Measurements from ENCODE around the gene FAM193B. TPM values are rescaled to one million over a fixed set of nuclear protein-coding genes. Genes with fewer than 3 reads are reported as not detected.

Gene FAM193B
- total RNA-seq, 4 donors from 2014 or later, result 57.0 to 128 (median 69.7) TPM

DNA sequence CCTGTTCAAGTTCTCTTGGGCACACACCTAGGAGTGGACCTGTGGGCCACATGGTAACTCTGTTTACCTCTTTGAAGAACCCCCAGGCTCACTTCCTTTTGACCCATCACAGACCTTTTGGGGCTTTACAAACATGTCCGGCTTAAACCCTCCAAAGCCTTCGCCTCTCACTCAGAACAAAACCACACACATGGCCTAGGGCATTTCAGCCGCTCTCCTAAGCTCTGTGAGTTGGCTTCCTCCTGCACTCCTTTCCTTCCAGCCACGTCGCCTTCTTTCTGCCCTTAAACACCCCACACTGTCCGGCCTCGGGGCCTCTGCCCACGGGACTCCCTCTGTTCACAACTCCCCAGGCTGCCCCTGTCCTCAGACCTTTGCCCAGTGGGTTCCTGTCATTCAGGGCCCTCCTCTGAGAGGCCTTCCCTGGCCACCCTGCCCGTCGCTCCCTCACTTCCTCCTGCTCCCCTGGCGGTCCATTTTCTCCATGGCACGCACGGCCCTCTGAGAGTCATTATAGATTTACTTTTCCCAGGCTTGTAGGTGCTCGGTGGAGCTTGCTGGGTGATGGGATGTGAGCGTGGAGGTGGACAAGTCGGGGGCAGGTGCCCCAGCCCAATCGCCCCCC lies 46.7 kb downstream of the FAM193B start:
- no peak overlapping the region for H3K4me3 ChIP-seq (ENCODE audit: low read depth, poor library complexity, severe bottlenecking)
- no peak for DNase-seq (ENCODE audit: low spot score in 2 of 2)
- no peak for TF ChIP-seq POLR2A (IDR thresholded peaks at IDR 0.05)
- TF ChIP-seq, protein P1, sequence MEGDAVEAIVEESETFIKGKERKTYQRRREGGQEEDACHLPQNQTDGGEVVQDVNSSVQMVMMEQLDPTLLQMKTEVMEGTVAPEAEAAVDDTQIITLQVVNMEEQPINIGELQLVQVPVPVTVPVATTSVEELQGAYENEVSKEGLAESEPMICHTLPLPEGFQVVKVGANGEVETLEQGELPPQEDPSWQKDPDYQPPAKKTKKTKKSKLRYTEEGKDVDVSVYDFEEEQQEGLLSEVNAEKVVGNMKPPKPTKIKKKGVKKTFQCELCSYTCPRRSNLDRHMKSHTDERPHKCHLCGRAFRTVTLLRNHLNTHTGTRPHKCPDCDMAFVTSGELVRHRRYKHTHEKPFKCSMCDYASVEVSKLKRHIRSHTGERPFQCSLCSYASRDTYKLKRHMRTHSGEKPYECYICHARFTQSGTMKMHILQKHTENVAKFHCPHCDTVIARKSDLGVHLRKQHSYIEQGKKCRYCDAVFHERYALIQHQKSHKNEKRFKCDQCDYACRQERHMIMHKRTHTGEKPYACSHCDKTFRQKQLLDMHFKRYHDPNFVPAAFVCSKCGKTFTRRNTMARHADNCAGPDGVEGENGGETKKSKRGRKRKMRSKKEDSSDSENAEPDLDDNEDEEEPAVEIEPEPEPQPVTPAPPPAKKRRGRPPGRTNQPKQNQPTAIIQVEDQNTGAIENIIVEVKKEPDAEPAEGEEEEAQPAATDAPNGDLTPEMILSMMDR (IDR thresholded peaks at IDR 0.05), result no peak
- intact Hi-C loops (cut with DNase I; ENCODE audit: low total_unique reads), result no loop called here
- WGBS, 2 donors, result 76 to 80% methylated on average over 17 of the region's 17 CpGs

DNA sequence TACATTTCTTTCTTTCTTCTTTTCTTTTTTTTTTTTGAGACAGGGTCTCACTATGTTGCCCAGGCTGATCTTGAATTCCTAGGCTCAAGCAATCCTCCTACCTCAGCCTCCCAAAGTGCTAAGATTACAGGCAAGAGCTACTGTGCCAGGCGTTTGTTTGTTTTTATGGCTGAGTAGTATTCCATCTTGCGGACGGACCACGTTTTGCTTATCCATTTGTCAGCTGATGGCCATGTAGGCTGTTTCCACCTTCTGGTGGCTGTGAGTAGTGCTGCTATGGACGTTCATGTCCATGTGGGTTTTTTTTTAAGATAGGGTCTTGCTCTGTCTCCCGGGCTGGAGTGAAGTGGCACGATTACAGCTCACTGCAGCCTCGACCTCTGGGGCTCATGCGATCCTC lies 47.2 kb downstream of the FAM193B start:
- no peak for DNase-seq (ENCODE audit: low spot score in 2 of 2)
- H3K4me3 ChIP-seq (ENCODE audit: low read depth, poor library complexity, severe bottlenecking), result no peak overlapping the region
- no peak for TF ChIP-seq POLR2A (IDR thresholded peaks at IDR 0.05)
- TF ChIP-seq, protein P1 (IDR thresholded peaks at IDR 0.05), result no peak
- WGBS, 2 donors, result 81% methylated on average over 9 of the region's 9 CpGs
- intact Hi-C loops (cut with DNase I; ENCODE audit: low total_unique reads), result no loop called here

DNA sequence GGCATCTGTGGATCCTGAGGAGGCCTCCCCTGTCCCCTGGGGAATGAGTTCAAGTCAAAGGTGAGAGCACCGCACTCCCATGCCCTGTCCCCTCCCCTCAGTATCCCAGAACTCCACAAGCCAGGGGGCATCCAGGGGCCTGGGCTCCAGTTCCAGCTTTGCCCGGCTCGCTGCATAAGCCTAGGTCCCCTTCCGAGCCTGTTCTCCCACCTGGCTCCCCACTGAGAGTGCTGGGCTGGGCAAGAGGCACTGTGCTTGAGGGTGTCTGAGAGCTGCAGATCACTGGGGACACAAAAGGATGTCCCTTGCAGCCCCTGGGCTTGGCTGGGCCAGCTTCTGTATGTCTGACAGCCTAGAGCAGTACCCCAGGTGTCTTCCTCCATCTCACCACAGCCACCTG lies 49.3 kb downstream of the FAM193B start:
- no peak overlapping the region for H3K4me3 ChIP-seq (ENCODE audit: low read depth, poor library complexity, severe bottlenecking)
- DNase-seq (ENCODE audit: low spot score in 2 of 2), result no peak
- TF ChIP-seq, protein P1 (IDR thresholded peaks at IDR 0.05), result no peak
- no peak for TF ChIP-seq POLR2A (IDR thresholded peaks at IDR 0.05)
- WGBS, 2 donors, result 92 to 100% methylated on average over 3 to 4 of the region's 4 CpGs
- intact Hi-C loops (cut with DNase I; ENCODE audit: low total_unique reads), result no loop called here

DNA sequence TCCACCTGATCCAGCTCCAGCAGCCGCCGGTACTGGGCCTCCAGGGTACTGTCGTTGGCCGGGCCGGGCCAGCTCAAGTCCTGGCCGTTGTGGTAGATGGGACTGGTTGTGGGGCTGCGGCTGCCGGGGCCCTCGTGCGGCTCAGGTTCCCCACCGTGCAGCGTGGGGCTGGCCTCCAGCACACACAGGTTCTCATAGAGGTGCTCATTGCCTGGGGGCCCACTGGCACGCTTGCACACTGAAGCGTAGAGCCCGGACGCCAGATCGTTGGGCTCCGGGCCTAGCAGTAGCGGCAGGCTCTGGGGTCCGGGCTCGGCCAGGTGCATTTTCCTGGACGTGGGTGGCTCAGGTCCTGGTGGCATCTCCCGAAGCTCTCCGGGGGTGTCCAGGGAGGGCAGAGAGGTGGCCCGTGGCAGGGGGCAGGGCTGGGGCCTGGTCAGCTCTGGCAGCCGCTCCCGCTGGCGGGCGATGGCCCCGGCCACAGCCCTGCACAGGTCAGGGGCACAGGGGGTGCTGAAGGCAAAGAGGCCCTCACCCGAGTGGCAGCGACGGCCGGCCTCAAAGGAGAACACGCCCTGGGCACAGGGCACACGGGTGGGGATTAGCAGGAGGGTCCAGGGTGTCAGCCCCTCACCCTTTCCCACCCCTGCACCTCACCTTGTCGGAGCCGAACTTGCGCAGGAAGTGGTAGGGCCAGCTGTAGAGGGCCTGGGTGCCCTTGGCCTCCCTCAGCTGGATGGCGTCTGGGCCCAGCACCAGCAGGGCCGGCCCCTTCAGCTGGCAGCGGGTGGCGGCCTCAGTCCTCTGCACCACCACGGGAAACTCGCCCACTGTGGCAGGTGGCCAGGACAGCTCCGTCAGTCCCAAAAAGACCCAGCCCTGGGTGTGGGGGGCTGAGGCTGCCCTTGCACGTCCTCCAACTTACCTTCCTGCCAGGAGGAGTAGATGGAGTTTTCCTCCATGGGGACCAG lies 50.0 kb downstream of the FAM193B start:
- H3K4me3 ChIP-seq (ENCODE audit: low read depth, poor library complexity, severe bottlenecking), result no peak overlapping the region
- intact Hi-C loops (cut with DNase I; ENCODE audit: low total_unique reads), result loop anchor here (5.0 kb wide), 1 partner anchor 102 kb away; the partner anchor contains the start of gene PFN3
- TF ChIP-seq, protein P1 (IDR thresholded peaks at IDR 0.05), result no peak
- no peak for TF ChIP-seq POLR2A (IDR thresholded peaks at IDR 0.05)
- WGBS, 2 donors, result 89 to 90% methylated on average over 30 to 34 of the region's 47 CpGs
- DNase-seq (ENCODE audit: low spot score in 2 of 2), result no peak

DNA sequence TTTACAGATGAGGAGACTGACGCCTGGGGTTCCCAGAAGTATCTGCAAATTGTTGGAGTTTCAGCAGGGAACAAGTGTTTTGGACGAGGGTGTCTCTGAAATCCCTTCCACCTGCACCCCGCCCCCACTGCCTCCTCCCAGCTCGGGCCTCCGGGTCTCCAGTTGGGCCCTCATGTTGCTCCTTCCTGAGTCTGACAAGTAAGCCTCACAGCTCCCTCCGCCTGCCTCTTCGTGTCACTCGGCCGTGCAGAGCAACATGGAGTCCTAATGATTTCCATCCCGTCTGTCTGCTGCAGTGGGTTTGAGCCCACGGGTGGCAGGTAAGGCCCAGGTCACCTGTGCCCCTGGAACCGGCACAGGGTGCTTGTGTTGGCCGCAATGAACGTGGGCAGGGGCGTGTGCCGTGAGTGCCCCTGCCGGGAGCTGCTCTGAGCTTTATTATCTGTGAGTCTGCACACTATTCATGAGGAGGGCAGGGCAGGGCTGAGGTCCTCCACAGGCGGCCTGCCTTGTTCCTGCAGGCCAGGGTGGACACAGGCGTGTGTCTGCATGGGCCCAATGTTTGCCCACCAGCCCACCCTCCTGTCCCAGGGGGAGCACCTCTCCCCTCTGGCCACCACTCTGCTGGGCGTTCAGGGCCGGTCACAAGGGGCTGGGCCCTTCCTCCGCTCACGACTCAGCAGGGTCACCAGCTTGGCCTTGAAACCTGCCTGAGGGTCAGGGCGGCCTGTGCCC lies 50.8 kb downstream of the FAM193B start:
- no peak for TF ChIP-seq POLR2A (IDR thresholded peaks at IDR 0.05)
- TF ChIP-seq, protein P1 (IDR thresholded peaks at IDR 0.05), result no peak

More for the DNA sequence above, 50.8 kb downstream of the FAM193B start:
- WGBS, 2 donors, result 82 to 84% methylated on average over 22 to 23 of the region's 24 CpGs
- DNase-seq (ENCODE audit: low spot score in 2 of 2), result no peak
- no peak overlapping the region for H3K4me3 ChIP-seq (ENCODE audit: low read depth, poor library complexity, severe bottlenecking)
- intact Hi-C loops (cut with DNase I; ENCODE audit: low total_unique reads), result loop anchor here (5.0 kb wide), 1 partner anchor 101 kb away; the partner anchor contains the start of gene PFN3

Measured in lower leg skin (tissue), 4 donors.